ENCODE measurements around the gene TREML1. TPM values are rescaled to one million over a fixed set of nuclear protein-coding genes. Genes with fewer than 3 reads are reported as not detected.

The TREML1 gene
- total RNA-seq, 1 donor from 2014 or later: not detected

DNA sequence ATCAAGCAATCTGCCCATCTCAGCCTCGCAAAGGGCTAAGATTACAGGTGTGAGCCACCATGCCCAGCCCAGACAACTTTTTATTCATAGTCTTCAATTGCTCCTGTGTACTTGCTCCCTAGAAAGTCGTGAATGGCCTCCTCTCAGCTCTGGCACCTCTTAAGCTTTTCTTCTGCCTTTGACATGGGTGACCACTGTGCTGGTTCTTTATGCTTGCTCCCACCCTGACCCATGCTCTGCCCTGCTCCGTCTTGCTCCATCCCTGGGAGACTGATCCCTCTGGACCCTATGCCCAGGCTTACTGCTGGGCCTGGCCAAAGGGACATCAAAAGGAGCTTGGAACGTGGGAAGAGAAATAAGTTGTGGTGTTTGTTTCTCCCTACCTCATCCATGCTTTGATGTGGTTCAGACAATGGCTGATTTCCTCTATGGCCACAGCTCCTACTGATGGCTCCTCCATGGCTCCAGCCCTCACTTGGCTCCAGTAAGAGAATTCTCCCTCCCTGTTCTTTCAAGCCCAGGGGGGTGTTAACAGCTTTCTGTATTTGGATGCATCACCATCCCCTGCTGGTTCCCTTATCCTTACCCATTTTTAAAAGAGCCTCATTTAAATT, 16.5 kb upstream of the TREML1 start:
- intact Hi-C loops (cut with micrococcal nuclease): no loop called here
- DNase-seq: no peak

GRCh38 chr6:41167173-41167963, 13.2 kb upstream of the TREML1 start:
- DNase-seq: no peak
- Mint-ChIP-seq H3K4me3 (no peak overlapping the region), H3K9me3 (no peaks in the 10 kb centered on the region), H3K27ac (no peak overlapping the region), H3K36me3 (ENCODE audit: low read depth) (no peaks in the 10 kb centered on the region), H3K4me1 (no peaks in the 10 kb centered on the region), H3K27me3 (peaks cover 6% of the 10 kb centered on the region)
- intact Hi-C loops (cut with micrococcal nuclease): no loop called here

More for the DNA sequence above, 16.5 kb upstream of the TREML1 start:
- no peak overlapping the region for H3K27ac Mint-ChIP-seq
- peaks cover 14% of the 10 kb centered on the region for H3K27me3 Mint-ChIP-seq
- no peak overlapping the region for H3K4me3 Mint-ChIP-seq
- no peaks in the 10 kb centered on the region for H3K9me3 Mint-ChIP-seq
- no peaks in the 10 kb centered on the region for H3K4me1 Mint-ChIP-seq
- H3K36me3 Mint-ChIP-seq (ENCODE audit: low read depth): no peaks in the 10 kb centered on the region

GRCh38 chr6:41164551-41165120, 10.5 kb upstream of the TREML1 start:
- Mint-ChIP-seq H3K27ac (no peak overlapping the region), H3K4me1 (no peaks in the 10 kb centered on the region), H3K4me3 (no peak overlapping the region), H3K36me3 (ENCODE audit: low read depth) (no peaks in the 10 kb centered on the region), H3K27me3 (peaks cover 9% of the 10 kb centered on the region), H3K9me3 (no peaks in the 10 kb centered on the region)
- peak; percentile 5 for DNase-seq
- intact Hi-C loops (cut with micrococcal nuclease): no loop called here

GRCh38 chr6:41163419-41163717, 9.2 kb upstream of the TREML1 start:
- Mint-ChIP-seq H3K4me3 (no peak overlapping the region), H3K27ac (no peak overlapping the region), H3K4me1 (no peaks in the 10 kb centered on the region), H3K9me3 (no peaks in the 10 kb centered on the region), H3K36me3 (ENCODE audit: low read depth) (no peaks in the 10 kb centered on the region), H3K27me3 (peaks cover 9% of the 10 kb centered on the region)
- intact Hi-C loops (cut with micrococcal nuclease): no loop called here
- DNase-seq: peak; percentile 49

DNA sequence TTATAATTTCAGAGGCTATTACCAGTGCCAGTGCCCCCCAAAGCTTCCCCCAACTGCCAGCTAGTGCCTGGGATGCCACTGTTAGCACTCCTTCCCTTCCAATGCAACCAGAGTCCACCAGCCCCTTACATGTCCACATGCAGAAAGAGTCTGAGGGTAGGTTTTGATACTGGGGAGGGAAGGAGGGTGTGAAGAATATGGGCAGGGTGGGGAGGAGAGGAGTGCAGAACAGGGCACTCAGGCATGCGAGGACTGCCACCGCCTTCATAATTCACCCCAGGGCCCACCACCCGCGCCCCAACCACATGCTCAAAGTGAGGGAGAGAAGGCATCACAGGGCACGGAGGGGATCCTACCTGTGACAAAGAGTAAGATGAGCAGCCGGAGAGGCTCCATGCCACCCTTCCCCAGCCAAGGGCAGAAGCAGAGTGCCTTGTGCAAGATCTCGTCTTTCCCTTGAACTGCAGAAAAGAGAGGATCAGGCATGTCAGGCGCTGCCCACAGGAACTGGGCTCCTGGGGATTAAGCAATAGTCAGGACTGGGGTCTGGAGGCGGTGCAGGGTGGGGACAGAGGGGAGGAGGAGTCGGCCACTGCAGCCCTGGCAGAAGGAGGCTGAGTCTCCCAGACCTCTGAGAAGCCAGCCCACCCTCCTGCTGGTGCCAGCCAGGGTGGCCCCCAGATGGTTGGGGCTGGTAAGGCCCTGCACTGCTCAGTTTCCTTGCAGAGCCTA, 8.7 kb upstream of the TREML1 start, which contains the start of gene TREM2:
TREM2 (minus strand) TSS at position 430 of the 732 bp plus-strand sequence; CDS start at position 396, 34 bp downstream.
- no peaks in the 10 kb centered on the region for H3K4me1 Mint-ChIP-seq
- no peaks in the 10 kb centered on the region for H3K36me3 Mint-ChIP-seq (ENCODE audit: low read depth)
- no peaks in the 10 kb centered on the region for H3K9me3 Mint-ChIP-seq
- no peak within 1 kb of the TSS for H3K4me3 Mint-ChIP-seq
- DNase-seq: peak; percentile 34
- peaks cover 13% of the 10 kb centered on the region for H3K27me3 Mint-ChIP-seq
- no peak within 1 kb of the TSS for H3K27ac Mint-ChIP-seq
- intact Hi-C loops (cut with micrococcal nuclease): no loop called here

- Mint-ChIP-seq H3K4me1 (no peaks in the 10 kb centered on the region), H3K9me3 (no peaks in the 10 kb centered on the region), H3K36me3 (ENCODE audit: low read depth) (no peaks in the 10 kb centered on the region), H3K27me3 (peaks cover 11% of the 10 kb centered on the region), H3K27ac (no peak overlapping the region), H3K4me3 (no peak overlapping the region)
- intact Hi-C loops (cut with micrococcal nuclease): no loop called here
- peak; percentile 40 for DNase-seq
These were observed 7.9 kb upstream of the TREML1 start for GRCh38 chr6:41161851-41162552.

- peak; percentile 39 for DNase-seq
- no peaks in the 10 kb centered on the region for H3K9me3 Mint-ChIP-seq
- no peaks in the 10 kb centered on the region for H3K4me1 Mint-ChIP-seq
- peaks cover 11% of the 10 kb centered on the region for H3K27me3 Mint-ChIP-seq
- no peaks in the 10 kb centered on the region for H3K36me3 Mint-ChIP-seq (ENCODE audit: low read depth)
- H3K27ac Mint-ChIP-seq: no peak overlapping the region
- H3K4me3 Mint-ChIP-seq: no peak overlapping the region
- intact Hi-C loops (cut with micrococcal nuclease): no loop called here
These were observed 7.2 kb upstream of the TREML1 start for GRCh38 chr6:41161380-41161779.

DNA sequence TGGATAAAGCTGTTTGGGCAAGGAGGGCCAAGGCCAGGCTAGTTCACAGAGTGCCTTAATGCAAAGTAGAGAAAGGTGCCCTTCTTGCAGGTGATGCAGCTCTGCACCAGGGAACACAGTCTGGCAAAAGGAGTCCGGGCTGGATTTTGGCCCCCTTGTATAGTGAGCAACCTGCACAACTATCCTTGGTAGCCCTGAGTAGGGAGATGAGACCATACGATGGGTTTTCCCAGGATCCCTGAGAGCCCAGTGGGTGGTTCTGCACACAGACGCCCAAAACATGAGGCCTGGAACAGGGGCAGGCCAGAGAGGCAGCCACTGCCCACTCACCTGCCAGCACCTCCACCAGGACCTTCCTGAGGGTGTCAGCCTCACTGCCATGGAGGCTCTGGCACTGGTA, 6.8 kb upstream of the TREML1 start:
- no peak overlapping the region for H3K4me3 Mint-ChIP-seq

DNA sequence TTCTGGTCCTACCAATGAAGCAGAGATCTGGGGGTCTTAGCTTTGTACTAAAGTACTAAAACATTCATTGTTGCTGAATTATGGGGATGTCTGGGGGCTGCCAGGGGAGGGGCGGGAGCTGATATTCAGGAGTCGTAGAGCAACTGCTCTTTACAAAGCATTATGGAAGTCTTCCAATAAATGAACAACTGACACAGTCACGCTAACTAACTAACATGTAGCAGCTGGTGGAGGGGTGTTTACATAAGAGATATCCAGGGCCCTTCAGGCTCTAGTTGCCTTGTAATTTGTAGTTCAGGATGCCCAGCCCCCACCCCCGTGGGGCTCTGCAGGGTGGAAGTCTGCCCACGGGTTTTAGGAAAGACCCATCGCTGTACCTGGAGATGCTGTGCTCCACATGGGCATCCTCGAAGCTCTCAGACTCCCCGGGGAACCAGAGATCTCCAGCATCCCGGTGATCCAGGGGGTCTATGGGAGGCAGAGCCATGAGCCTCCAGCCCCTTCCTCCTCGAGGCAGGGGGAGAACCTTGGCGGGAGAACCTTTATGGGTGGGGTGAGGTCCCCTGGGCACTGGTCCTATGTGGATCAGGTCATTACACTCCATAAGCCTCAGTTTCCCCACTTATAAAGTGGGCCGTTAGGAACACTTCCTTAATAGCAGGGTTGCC, 5.4 kb upstream of the TREML1 start:
- Mint-ChIP-seq H3K36me3 (ENCODE audit: low read depth) (no peaks in the 10 kb centered on the region), H3K9me3 (no peaks in the 10 kb centered on the region), H3K27me3 (peaks cover 17% of the 10 kb centered on the region), H3K4me3 (no peak overlapping the region), H3K4me1 (no peaks in the 10 kb centered on the region), H3K27ac (no peak overlapping the region)
- peak; percentile 37 for DNase-seq
- intact Hi-C loops (cut with micrococcal nuclease): no loop called here

More for the DNA sequence above, 6.8 kb upstream of the TREML1 start:
- Mint-ChIP-seq H3K27me3 (peaks cover 11% of the 10 kb centered on the region), H3K4me1 (no peaks in the 10 kb centered on the region), H3K9me3 (no peaks in the 10 kb centered on the region), H3K36me3 (ENCODE audit: low read depth) (no peaks in the 10 kb centered on the region), H3K27ac (no peak overlapping the region)
- DNase-seq: peak; percentile 40
- intact Hi-C loops (cut with micrococcal nuclease): no loop called here

DNA sequence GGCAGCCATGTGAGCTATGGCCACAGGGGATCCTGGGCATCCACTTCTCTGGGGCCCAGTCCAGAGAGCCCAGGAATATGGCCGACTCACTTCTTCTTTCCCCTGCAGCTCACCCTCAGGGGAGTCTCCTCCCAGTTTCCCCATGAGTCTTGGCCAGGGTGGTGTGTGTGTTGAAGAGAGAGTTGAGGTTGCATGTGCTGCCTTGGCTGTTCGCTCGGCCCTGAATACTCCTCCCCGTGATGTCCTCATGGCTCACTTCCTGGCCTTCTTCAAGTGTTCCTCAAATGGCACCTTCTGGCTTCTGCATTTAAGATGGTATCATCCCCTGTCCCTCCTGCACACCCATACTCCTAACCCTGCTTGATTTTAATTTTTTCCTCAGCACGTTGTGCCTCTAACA, 3.2 kb upstream of the TREML1 start:
- peaks cover 20% of the 10 kb centered on the region for H3K27me3 Mint-ChIP-seq
- DNase-seq: no peak
- H3K4me1 Mint-ChIP-seq: peaks cover 2% of the 10 kb centered on the region
- H3K4me3 Mint-ChIP-seq: no peak overlapping the region
- H3K27ac Mint-ChIP-seq: no peak overlapping the region
- H3K9me3 Mint-ChIP-seq: no peaks in the 10 kb centered on the region
- H3K36me3 Mint-ChIP-seq (ENCODE audit: low read depth): no peaks in the 10 kb centered on the region
- intact Hi-C loops (cut with micrococcal nuclease): no loop called here

GRCh38 chr6:41156771-41157170, 2.6 kb upstream of the TREML1 start:
- intact Hi-C loops (cut with micrococcal nuclease): no loop called here
- peak; percentile 48 for DNase-seq
- Mint-ChIP-seq H3K4me3 (no peak overlapping the region), H3K4me1 (peaks cover 2% of the 10 kb centered on the region), H3K27me3 (peaks cover 18% of the 10 kb centered on the region), H3K9me3 (no peaks in the 10 kb centered on the region), H3K36me3 (ENCODE audit: low read depth) (no peaks in the 10 kb centered on the region), H3K27ac (no peak overlapping the region)

DNA sequence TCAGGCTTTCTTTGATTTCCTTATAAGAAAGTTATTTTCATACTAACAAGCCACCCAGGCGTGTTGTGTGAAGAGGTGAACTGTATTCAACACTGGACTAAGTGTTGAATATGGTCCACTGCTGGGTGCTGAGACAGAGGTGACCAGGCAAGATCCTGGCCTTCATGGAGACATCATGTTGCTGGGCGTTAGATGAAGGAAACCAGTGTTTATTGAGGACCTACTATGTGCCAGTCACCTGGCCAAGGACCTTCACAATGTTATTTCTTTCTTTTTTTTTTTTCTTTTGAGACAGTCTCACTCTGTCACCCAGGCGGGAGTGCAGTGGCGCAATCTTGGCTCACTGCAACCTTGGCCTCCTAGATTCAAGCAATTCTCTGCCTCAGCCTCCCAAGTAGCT, 1.9 kb upstream of the TREML1 start:
- Mint-ChIP-seq H3K9me3 (no peaks in the 10 kb centered on the region), H3K36me3 (ENCODE audit: low read depth) (no peaks in the 10 kb centered on the region), H3K27ac (no peak overlapping the region), H3K27me3 (peaks cover 17% of the 10 kb centered on the region), H3K4me1 (peaks cover 2% of the 10 kb centered on the region), H3K4me3 (no peak overlapping the region)
- DNase-seq: peak; percentile 46
- intact Hi-C loops (cut with micrococcal nuclease): no loop called here

- peak; percentile 13 for DNase-seq
- Mint-ChIP-seq H3K4me1 (peaks cover 2% of the 10 kb centered on the region), H3K27ac (no peak overlapping the region), H3K9me3 (no peaks in the 10 kb centered on the region), H3K36me3 (ENCODE audit: low read depth) (no peaks in the 10 kb centered on the region), H3K27me3 (peaks cover 17% of the 10 kb centered on the region), H3K4me3 (no peak overlapping the region)
- intact Hi-C loops (cut with micrococcal nuclease): no loop called here
These were observed 1.1 kb upstream of the TREML1 start for GRCh38 chr6:41155132-41155805.
